Choroid plexus epithelial cell (primary cell): Measurements from ENCODE around the gene NFYA.
"Not testable (repeated sequence)": the region's sequence is repeated elsewhere in the genome, so short reads cannot be mapped to it uniquely, and the experiment has no call there.

ENCODE experiments used
- DNase-seq: peaks from one replicate; pipeline ENCODE4 v3.0.0-alpha.2; 2010; ENCODE audit warnings: low read depth
- H3K4me3 ChIP-seq: 2 replicates; pipeline ENCODE4 v1.5.1; 2011; ENCODE audit warnings: low read depth, mild to moderate bottlenecking, control low read depth, low read length, moderate library complexity
- CTCF ChIP-seq: conservative IDR thresholded peaks from 2 replicates; pipeline ENCODE4 v1.5.1; 2011; ENCODE audit warnings: low read depth, mild to moderate bottlenecking, control low read depth, inconsistent platforms, low read length, moderate library complexity

Gene NFYA

GRCh38 chr6:41103847-41104246, 31.1 kb downstream of the NFYA start:
- no peak for DNase-seq
- no peak for TF ChIP-seq CTCF
- no peak overlapping the region for H3K4me3 ChIP-seq

GRCh38 chr6:41111017-41111416, 38.2 kb downstream of the NFYA start:
- no peak overlapping the region for H3K4me3 ChIP-seq
- no peak for DNase-seq
- no peak for TF ChIP-seq CTCF

GRCh38 chr6:41115027-41115426, 42.3 kb downstream of the NFYA start:
- H3K4me3 ChIP-seq, DNase-seq: not testable (repeated sequence)

GRCh38 chr6:41119508-41119907, 46.7 kb downstream of the NFYA start:
- DNase-seq, result no peak
- no peak for TF ChIP-seq CTCF

GRCh38 chr6:41120058-41120457, 47.3 kb downstream of the NFYA start:
- no peak for TF ChIP-seq CTCF
- no peak overlapping the region for H3K4me3 ChIP-seq
- DNase-seq, result no peak

More at GRCh38 chr6:41119508-41119907, 46.7 kb downstream of the NFYA start:
- no peak overlapping the region for H3K4me3 ChIP-seq

- DNase-seq, result peak; percentile 32
- TF ChIP-seq CTCF, result no peak
These were observed 49.6 kb downstream of the NFYA start for GRCh38 chr6:41122373-41122772.

GRCh38 chr6:41122918-41123317, 50.1 kb downstream of the NFYA start:
- no peak for DNase-seq
- no peak for TF ChIP-seq CTCF
- H3K4me3 ChIP-seq, result no peak overlapping the region

More at GRCh38 chr6:41122373-41122772, 49.6 kb downstream of the NFYA start:
- H3K4me3 ChIP-seq, result no peak overlapping the region

GRCh38 chr6:41125282-41125681, 52.5 kb downstream of the NFYA start:
- no peak overlapping the region for H3K4me3 ChIP-seq
- no peak for TF ChIP-seq CTCF
- no peak for DNase-seq
